HG03520 (cell line): Measurements from ENCODE around the gene UNC45A.
A peak's percentile ranks its signal among the peaks of the same experiment; 100 is the strongest.
"Not testable (repeated sequence)": the region's sequence is repeated elsewhere in the genome, so short reads cannot be mapped to it uniquely, and the experiment has no call there.

Experiments
- ATAC-seq: cut with Tn5 transposase; IDR thresholded peaks from one replicate; pipeline ENCODE4 v1.9.1; 2021; ENCODE audit warnings: mild to moderate bottlenecking, moderate library complexity; ENCODE audit not compliant: unreplicated experiment

Gene UNC45A

DNA sequence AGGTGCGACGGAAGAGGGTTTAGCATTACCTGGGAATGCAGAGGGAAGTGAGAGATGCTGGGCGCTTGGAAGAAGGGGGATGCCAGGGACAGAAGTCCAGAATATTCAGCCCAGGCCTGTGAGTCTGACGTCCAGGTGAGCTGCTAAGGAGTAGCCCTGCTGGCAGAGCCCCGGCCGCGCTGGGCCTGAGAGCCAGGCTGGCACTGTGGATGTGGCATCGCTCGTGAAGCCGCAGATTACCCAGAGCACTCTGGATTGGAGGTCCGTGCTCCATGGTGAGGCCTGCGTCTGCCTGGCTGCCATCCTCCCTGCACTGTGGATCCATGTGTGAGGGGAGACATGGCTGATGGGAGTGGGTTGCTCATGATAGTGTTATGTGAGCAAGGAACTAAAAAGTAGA lies 17.5 kb upstream of the UNC45A start:
- no peak for ATAC-seq

DNA sequence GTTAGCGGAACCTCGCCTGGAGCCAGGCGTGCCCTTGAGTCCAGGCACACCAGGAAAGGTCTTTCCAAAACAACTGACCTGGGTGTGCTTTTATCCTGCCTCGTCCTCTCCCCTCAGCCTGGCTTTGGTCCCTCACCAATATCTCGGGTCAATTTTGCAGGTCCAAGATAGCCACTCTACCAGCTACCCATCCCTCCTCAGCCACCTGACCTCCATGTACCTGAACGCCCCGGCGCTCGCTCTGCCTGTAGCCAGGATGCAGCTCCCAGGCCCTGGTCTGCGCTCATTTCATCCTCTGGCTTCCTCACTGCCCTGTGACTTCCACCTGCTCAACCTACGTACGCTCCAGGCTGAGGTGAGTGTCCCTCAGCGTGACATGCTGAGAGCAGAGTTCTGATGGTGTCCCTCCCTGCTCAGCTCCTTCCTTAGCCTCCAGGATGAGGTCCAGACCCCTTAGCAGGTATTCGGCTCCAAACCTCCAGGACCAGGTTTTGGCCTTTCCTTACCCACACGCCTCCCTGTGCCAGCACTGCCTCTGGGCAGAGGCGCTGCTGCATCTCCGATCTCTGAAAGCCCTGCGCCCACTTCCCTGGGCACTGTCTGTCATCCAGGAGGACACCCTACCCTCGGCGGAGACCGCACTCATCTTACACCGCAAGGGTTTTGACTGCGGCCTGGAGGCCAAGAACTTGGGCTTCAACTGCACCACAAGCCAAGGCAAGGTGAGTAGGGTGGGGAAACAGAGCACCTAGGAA lies 16.9 kb upstream of the UNC45A start:
- ATAC-seq = no peak

DNA sequence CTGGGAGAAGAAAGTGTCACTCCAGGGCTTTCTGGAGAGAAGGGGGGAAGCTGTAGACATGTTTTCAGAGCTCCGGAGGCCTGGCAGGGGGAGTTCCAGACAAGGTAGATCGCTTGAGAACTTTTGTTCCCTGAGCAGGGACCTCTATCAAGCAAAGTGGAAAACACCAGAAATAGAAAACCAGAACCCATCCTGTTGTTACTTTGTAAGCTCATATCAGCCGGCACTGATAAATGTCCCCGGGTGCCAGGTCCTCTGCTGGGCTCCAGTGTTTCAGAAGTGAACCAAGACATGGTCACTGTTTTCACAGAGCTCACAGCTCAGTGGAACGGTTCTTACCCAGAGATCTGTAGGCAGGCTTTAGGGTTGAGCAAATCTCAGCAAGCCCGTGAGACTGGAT lies 16.2 kb upstream of the UNC45A start:
- ATAC-seq = no peak

DNA sequence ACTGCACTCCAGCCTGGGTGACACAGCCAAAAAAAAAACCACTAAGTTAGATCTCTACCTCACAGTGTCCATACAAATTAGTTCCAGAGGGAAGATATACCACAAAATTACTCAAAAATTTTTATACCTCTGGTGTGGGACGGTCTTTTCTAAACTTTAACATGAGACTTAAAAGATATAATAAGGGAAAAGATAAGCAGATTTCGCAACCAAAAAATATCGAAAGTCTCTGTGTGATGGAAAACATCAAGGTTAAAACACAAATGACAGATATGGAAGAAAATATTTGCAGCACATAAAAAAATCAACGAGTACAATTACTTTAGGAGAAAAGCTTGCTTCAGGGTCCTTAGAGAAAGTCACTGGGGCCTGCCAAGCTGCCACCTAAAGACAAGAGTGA lies 13.2 kb upstream of the UNC45A start:
- ATAC-seq = no peak

DNA sequence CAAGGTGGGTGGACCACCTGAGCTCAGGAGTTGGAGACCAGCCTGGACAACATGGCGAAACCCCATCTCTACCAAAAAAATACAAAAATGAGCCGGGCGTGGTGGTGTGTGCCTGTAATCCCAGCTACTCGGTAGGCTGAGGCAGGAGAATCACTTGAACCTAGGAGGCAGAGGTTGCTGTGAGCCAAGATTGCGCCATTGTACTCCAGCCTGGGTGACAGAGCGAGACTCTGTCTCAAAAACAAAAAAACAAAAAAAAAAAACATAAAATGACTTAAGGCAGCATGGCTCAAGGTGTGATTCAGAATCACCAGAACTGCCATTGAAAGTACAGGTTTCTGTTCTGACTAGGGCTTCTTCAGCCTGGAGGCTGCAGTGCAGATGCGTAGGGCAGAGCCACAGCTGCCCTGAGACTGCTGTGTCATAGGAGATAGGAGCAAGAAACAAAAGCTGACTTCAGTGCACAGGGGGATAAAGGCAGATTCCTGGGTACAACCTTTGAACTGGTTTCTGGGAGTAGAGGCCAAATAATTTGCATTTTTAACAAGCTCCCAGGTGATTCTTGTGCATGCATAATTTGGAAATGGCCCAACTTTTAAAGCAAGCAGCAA lies 12.3 kb upstream of the UNC45A start:
- peak; percentile 88 for ATAC-seq

DNA sequence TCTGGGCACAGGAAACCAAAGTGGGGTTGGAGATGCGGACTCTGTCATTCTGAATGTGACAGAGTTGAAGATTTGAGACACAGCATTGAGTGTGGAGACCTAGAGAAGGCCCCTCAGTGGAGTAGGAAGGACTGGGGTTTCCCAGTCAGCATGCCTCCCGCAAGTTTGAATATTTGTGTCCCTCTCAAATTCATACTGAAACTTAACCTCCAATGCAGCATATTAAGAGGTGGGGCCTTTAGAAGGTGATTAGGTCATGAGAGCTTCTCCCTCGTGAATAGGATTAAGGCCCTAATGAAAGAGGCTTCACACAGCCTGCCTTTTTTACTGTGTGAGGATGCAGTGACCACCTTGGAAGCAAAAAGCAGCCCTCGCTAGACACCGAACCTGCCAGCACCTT lies 10.7 kb upstream of the UNC45A start:
- ATAC-seq = peak; percentile 58

DNA sequence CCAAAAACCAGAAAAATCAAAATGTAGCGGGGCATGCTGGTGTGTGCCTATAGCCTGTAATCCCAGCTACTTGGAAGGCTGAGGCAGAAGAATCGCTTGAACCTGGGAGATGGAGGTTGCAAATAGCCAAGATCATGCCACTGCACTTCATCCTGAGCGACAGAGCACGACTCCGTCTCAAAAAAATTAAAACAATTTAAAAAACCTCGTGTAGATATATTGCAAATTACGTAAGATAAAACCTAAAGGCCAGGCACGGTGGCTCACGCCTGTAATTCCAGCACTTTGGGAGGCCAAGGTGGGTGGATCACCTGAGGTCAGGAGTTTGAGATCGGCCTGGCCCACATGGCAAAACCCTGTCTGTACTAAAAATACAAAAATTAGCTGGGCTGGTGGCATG lies 8.3 kb upstream of the UNC45A start:
- ATAC-seq = not testable (repeated sequence)

DNA sequence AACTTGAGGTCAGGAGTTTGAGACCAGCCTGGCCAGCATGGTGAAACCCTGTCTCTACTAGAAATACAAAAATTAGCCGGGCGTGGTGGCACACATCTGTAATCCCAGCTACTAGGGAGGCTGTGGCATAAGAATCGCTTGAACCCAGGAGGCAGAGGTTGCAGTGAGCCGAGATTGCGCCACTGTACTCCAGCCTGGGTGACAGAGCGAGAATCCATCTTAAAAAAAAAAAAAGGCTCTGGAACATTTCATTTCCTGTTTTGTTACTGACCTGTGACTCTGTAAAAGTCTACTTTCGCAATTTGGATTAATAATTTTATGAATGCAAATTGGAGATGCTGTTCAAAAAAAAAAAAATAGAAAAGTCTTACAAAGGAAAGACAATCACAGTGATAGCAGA lies 7.0 kb upstream of the UNC45A start:
- ATAC-seq = not testable (repeated sequence)

DNA sequence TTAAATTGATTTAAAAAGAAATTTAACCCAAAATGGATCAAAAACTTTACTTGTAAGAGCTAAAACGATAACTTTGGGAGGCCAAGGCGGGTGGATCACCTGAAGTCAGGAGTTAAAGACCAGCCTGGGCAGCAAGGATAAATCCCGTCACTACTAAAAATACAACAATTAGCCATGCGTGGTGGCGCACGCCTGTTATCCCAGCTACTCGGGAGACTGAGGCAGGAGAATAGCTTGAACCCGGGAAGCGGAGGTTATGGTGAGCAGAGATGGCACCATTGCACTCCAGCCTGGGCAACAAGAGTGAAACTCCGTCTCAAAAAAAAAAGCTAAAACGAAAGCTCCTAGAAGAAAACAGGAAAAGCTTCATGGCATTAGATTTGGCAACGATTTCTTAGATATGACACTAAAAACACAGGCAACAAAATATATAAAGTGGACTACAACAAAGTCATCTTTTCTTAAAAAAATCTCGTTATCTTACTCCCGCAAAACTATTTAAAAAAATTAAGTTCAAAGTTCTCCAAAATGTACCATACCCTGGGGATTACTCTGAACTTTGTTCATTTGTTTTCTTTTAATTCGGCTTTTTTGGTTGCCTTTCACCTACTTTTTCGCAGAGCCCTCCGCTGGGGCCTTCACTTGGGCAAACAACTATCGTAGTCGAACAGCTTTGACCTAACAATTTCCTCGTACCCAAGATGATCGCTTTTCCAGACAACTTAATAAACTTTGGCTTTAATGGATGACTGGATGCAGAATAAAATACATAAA lies 5.7 kb upstream of the UNC45A start:
- ATAC-seq = no peak

DNA sequence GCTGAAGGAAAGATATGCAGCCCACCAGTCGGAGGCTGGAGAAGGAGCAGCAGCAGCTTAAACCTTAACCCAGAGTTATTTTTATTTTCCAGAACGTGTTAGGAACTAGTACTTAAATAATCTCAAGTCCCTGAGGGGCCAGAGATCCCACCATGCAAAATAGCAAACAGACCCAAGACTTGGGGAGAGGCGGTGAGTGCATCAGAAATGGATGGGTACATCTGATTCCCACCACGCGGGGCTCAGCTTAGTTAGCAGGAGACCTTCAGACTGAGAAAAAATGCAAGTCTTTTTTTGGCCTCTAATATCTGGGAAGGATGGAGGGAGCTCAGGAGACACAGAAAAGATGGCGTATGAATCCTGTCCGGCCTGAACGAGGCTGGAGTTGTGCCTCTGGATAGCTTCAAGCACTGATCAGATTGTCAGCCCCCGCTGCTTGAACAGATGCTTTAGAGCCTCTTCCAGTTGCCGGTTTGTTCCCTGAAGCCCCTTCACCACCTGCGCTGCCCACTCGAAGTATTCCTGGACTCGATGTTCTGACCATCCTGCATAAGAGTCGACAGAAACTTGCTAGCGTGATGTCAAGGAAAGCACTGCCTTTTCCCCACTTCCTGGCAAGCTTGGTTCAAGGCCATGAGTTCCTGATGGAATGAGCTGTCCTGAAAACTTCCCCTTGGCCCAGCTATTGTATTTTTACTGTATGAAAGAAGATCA lies 4.1 kb upstream of the UNC45A start:
- no peak for ATAC-seq

DNA sequence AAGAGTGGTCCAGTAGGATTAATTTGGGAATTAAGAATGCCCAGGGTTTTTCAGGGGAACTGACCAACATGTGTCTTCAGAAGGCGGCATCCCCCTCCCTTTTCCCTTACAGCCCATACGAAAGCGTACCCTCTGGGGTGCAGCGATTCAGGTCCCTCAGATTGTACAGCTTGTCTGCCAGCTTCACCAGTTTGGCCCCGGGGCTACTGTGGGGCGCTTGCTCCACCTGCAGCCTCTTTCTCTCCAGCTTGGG lies 3.6 kb upstream of the UNC45A start:
- ATAC-seq = no peak

DNA sequence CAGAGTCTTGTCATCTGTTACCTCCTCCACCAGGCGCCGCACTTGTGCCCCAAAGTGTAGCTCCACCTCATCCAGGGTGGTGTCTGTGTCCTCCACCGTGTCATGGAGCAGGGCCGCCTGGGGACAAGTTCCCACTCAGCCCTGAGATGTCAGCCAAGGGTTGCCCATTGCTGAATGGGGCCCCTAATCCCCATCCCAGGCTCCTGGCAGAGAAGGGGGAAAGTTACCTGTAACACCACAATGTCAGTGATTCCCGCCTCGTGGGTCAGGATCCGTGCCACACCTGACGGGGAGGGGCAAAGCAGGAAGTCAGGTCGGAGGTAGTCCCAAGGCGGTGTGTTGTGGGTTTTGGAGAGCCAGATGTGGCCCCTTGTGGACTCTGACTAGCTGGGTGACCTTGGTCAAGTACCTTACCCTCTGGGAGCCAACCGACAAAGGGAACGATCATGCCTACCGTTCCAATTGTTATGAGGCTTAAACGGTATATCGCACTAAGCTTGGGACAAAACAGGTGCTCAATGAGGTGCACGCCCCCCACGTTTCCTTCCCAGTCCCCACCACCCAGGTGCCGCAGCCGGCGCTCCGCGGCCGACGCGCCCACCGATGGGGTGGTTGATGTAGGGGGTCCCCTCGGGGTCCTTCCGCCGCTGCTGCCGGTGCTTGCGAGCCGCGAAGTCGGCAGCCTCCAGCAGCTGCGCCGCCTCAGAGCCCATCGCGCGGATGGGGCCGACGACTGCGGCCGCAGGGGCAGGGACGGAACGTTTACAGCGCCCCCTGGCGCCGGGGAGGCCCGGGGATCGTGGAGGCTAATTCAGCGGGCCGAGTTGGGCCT lies 3.0 kb upstream of the UNC45A start, which contains the start of gene HDDC3:
Gene HDDC3, minus strand, starts transcription at position 722 of the 832 bp plus-strand sequence. Its CDS starts 9 bp downstream, at position 713.
- ATAC-seq = peak; percentile 34

DNA sequence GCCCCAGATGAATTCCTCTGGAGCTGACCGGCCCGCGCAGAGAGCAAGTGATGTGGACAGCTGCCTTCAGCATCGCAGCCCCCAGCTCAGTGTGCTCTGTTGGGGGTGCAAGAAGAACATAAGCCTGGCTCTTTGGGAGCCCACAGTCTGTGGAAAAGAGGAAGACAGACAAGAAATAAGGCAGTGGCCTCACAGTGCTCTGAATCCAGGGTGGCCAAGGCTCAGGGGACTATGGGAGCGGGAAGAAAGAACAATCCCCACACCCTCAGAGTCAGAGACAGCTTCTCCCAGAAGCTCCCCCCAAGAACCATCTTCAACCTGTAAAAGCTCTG lies 2.5 kb upstream of the UNC45A start:
- ATAC-seq = no peak

DNA sequence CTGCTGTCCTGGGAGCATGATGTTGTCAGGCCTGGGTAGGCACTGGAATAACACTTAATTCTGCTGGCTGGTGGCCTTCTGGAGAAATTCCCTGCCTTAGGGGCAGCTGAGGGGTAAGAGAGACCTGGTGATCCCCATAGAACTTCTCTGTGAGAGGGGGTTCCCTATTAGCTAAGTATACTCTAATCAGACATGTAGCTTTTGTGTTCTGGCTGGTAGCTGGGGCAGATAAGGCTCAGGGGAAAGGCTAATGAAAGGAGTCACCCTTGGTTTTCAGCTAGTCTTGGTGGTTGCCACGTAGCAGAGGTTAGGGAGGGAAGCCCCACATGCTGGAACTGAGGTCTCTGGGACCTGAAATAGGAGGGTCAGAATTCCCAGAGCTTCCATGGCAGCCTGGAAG lies 1.8 kb upstream of the UNC45A start:
- no peak for ATAC-seq

DNA sequence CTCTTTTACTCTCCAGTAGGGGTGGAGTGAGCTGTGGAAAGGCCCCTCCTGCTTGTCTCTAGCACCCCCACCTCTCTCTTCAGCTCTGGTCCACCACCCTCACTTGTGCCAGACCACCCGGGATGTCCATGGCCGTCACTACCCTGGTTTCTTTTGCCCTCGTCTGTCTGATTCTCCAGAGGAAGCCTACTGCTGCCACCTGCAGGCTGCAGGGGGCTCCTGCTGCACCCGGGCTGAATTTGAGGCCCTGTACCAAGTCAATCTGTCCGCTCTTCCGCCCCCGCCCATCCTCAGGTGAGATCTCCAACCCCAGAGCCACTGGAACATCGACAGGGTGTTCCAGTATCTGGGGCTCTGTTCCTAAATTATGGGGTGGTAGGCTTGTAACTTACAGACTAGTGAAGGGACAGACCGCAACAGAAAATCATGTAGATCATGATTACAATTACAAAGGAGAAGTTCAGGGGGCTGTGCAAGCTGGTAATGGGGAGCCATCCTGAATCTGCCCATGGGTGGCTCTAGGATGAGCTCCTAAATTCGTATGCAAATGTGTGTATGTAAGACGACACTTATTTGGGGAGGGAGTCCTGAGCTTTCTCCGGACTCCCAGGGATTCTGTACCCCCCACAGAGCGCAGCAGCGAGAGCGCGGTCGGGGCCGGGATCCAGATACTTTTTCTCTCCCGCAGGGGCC lies 683 bp upstream of the UNC45A start:
- peak; percentile 33 for ATAC-seq

DNA sequence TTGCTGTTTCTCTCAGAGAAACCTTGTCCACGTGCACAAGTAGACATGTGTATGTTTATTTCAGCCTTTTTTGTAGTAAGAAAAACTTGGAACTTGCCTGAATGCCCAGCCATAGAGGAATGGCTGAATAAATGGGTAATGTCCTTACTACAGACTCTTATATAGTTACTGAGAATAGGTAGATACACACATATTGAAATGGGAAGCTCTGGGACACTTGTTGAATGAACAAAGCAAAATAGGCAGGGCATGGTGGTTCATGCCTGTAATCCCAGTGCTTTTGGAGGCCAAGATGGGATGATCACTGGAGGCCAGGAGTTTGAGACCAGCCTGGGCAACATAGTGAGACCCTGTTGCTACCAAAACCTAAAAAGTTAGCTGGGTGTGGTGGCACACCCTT lies 1.7 kb downstream of the UNC45A start:
- no peak for ATAC-seq

DNA sequence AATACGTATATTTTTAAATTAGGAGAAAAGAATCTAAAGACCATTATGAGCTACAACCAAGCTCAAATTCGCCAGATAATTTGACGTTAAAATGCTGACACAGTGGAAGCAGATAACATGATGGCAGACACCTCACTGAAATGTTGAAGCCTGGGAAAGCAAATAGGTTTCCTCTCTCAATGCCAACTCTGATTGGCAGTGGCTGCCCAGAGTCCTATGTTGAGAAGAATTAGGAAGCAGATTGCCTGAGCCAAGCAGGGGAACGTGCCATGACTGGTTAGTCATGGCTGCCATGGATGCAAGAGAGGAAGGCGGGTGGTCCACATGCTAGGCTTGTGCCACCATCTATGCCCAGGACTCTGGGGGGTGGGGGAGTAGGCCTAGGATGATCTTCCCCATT lies 3.2 kb downstream of the UNC45A start:
- no peak for ATAC-seq

DNA sequence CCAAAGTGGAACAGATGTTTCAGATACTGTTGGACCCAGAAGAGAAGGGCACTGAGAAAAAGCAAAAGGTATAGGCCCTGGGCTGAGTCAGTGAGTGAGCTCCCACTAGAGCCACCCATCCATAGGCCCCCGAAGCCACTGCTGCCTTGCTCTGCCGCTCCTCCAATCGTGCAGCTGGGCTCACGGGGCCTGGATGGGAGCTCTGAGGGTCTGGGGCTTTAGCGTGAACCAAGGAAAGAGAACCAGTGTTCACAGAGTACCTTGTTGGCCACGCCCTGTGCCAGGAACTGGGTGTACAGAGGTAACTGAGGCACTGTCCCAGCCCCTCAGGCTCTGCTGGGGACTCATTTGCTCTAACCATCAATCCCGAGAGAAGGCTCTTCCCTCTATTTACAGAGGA lies 4.7 kb downstream of the UNC45A start:
- ATAC-seq = no peak

DNA sequence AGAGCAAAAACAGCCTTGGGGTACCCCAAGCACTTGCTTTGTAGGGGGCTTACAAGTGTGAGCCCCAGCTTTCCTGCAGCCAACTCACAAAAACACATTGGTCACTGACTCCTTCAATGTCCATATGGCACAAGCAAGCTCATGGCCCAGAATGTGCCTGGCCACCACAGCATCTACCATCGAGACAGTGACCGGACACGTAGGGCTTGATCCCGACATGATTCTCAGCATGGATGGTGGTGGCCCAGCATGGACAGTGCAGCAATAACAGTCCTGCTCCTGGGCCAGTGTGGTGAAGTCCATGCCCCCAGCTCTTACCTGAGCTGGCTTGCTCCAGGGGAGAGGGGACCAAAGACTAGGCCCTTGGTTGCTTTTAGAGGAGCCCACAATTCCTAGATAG lies 6.0 kb downstream of the UNC45A start:
- ATAC-seq = no peak
